Right lobe of liver (tissue), 6 donors: ENCODE data around the gene PITPNB. TPM values are rescaled to one million over a fixed set of nuclear protein-coding genes. Genes with fewer than 3 reads are reported as not detected.

Source experiments
- ATAC-seq, 4 donors: fragments of 200-7000 bp; cut with Tn5 transposase; one replicate each; pipeline ENCODE4 v1.9.1; 2020; ENCODE audit warnings: mild to moderate bottlenecking in 4 of 4, moderate library complexity in 4 of 4
- DNase-seq, 3 donors: peaks; one replicate each; pipeline ENCODE4 v3.0.0-alpha.2; 2020
- H3K27ac ChIP-seq, 3 donors: fragments of 200-600 bp; one replicate each; pipeline ENCODE4 v1.8.0; 2022
- H3K27me3 ChIP-seq, 2 donors: fragments of 200-600 bp; one replicate each; pipeline ENCODE4 v1.8.0; 2022
- H3K36me3 ChIP-seq, 4 donors: fragments of 200-600 bp; sonication (generic) in 1 of 4; one replicate each; pipeline versions ENCODE4 v1.5.1 to v1.8.0; 2017 to 2022; ENCODE audit warnings: control low read depth in 1 of 4
- H3K4me1 ChIP-seq, 4 donors: fragments of 200-600 bp; sonication (generic) in 1 of 4; one replicate each; pipeline versions ENCODE4 v1.5.1 to v1.8.0; 2017 to 2022; ENCODE audit warnings: control low read depth in 1 of 4
- H3K4me3 ChIP-seq, 3 donors: fragments of 200-600 bp; one replicate each; pipeline ENCODE4 v1.8.0; 2022
- H3K9me3 ChIP-seq, 4 donors: fragments of 200-600 bp; sonication (generic) in 1 of 4; one replicate each; pipeline versions ENCODE4 v1.5.1 to v1.8.0; 2017 to 2022; ENCODE audit warnings: control low read depth in 1 of 4
- CTCF ChIP-seq, 4 donors: fragments of 200-600 bp in 3 of 4; fragments of 450-650 bp in 1 of 4; IDR thresholded peaks; one replicate each; pipeline versions ENCODE4 v1.5.1 to v1.8.0; 2016 to 2022; ENCODE audit warnings: antibody characterized with exemption in 4 of 4, mild to moderate bottlenecking in 2 of 4
- POLR2A ChIP-seq: fragments of 450-650 bp; IDR thresholded peaks from one replicate; pipeline ENCODE4 v1.6.1; 2017; ENCODE audit warnings: antibody characterized with exemption, mild to moderate bottlenecking
- WGBS: methylation state at CpG from one replicate; pipeline ENCODE4 v1.1.6; 2018; ENCODE audit warnings: low coverage, low lambda C conversion rate; ENCODE audit not compliant: insufficient coverage; ENCODE audit errors: missing lambda C conversion rate; 5-methylcytosine and 5-hydroxymethylcytosine counted together
- intact Hi-C, 2 donors: fragments of 100-400 bp; cut with DNase I; formaldehyde crosslinking; loops; one replicate each; pipeline versions ENCODE4 v1.11.2 to v1.14.1; 2022
- total RNA-seq, 6 experiments: library from RNA; depleted of rRNA in 2 of 6; stranded (reverse); fragments of >200 nt in 2 of 6; fragmentation: NEBNext Ultra II Directional in 3 of 6; extraction: Animal tissue kit (Norgen Biotek cat#: 25700) in 3 of 6; gene quantifications; one replicate each; pipeline versions ENCODE4 v1.1.0 to v1.2.4, GENCODE V29; 2016 to 2023
- donor health status: DM: no; HTN: yes; CAD: no.
- donor health status: DM: no; HTN: no; CAD: no.
- donor health status: DM: no; HTN: no; CAD: no.
- donor health status: DM: no; HTN: yes; CAD: no.
- donor health status: DM: no; HTN: yes; CAD: no.

The PITPNB gene
- total RNA-seq, 6 experiments from 2014 or later: 28.7 to 60.6 (median 37.6) TPM

GRCh38 chr22:27842669-27843431 lies 76.2 kb downstream of the PITPNB start:
- DNase-seq: peak in 1 of 3 donors; percentile 3

DNA sequence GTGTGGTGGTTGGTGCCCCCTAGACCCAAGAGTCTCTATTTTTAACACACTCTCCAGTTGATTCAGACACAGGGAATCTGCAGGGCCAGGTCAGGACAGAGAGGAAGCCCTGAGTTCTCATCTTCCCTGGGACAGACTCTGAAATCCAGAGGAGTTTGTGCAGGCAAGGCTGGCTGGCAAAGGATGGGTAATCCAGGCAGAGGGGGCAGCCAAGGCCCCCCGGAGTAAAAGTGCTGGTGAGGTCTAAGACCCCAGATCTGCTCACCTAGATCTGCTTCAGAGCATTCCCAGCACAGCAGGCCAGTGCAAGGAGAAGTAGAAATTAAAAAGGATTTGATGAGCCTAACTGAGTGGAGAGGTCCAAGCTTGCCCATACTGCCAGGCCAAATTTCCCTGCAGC lies 76.9 kb downstream of the PITPNB start:
- intact Hi-C loops: no loop called here
- ATAC-seq: no peak
- Histone ChIP-seq H3K4me3 (no peak overlapping the region), H3K36me3 (no peaks in the 10 kb centered on the region), H3K27ac (no peak overlapping the region), H3K4me1 (no peaks in the 10 kb centered on the region), H3K9me3 (no peaks in the 10 kb centered on the region), H3K27me3 (no peaks in the 10 kb centered on the region)
- TF ChIP-seq CTCF (IDR thresholded peaks at IDR 0.05): no peak
- no peak for TF ChIP-seq POLR2A
- 60% methylated on average over 1 of the region's 1 CpG for WGBS
- peak in 1 of 3 donors; percentile 32 for DNase-seq

More at GRCh38 chr22:27842669-27843431, 76.2 kb downstream of the PITPNB start:
- no peaks in the 10 kb centered on the region for H3K4me1 ChIP-seq
- H3K36me3 ChIP-seq: no peaks in the 10 kb centered on the region
- WGBS: 86% methylated on average over 14 of the region's 15 CpGs
- intact Hi-C loops: no loop called here
- no peak for TF ChIP-seq POLR2A
- TF ChIP-seq CTCF (IDR thresholded peaks at IDR 0.05): no peak
- ATAC-seq: no peak
- no peak overlapping the region for H3K4me3 ChIP-seq
- no peaks in the 10 kb centered on the region for H3K9me3 ChIP-seq
- no peaks in the 10 kb centered on the region for H3K27me3 ChIP-seq
- H3K27ac ChIP-seq: no peak overlapping the region

GRCh38 chr22:27840436-27840835 lies 78.6 kb downstream of the PITPNB start:
- TF ChIP-seq POLR2A (no peak), CTCF (IDR thresholded peaks at IDR 0.05) (no peak)
- Histone ChIP-seq H3K4me3 (no peak overlapping the region), H3K27me3 (no peaks in the 10 kb centered on the region), H3K27ac (no peak overlapping the region), H3K4me1 (no peaks in the 10 kb centered on the region), H3K36me3 (no peaks in the 10 kb centered on the region), H3K9me3 (no peaks in the 10 kb centered on the region)
- 60% methylated on average over 1 of the region's 7 CpGs for WGBS
- DNase-seq (peak in 1 of 3 donors; percentile 29), ATAC-seq (no peak)
- intact Hi-C loops: no loop called here

DNA sequence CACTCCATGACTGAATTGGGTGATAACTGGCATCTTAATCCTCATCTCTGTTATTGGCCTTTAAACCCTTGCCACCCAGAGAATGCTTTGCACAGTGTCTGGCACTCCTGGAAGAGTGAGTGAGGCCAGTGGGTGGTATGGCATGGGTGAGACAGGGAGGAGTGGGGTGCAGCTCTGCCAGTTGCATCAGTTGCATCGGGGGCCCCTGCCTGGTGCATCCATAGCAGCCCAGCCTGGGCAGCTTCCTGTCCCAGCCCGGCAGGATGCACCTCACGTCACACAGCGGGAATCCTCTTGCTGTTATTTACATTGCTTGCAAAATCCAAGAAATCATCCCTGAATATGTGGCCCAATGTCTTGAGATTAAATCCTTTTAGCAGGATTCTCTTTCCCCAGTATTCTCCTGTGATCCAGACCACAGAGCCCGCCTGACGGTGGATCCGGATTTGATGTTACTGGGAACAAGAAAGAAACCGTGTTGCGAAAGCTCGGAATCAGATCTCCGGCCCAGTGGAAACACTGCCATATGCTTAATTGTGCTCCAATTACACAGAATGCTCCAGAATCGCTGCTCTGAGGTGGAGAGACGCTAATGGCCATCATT lies 79.9 kb downstream of the PITPNB start:
- WGBS: 62% methylated on average over 8 of the region's 13 CpGs
- intact Hi-C loops: no loop called here
- H3K27ac ChIP-seq: no peak overlapping the region

More for the DNA sequence above, 79.9 kb downstream of the PITPNB start:
- TF ChIP-seq CTCF (IDR thresholded peaks at IDR 0.05) (no peak), POLR2A (no peak)
- peak in 1 of 3 donors; percentile 23 for DNase-seq
- ATAC-seq: no peak
- Histone ChIP-seq H3K4me1 (no peaks in the 10 kb centered on the region), H3K9me3 (no peaks in the 10 kb centered on the region), H3K27me3 (no peaks in the 10 kb centered on the region), H3K36me3 (no peaks in the 10 kb centered on the region), H3K4me3 (no peak overlapping the region)
